ENCODE results near the gene MRPL52.
"Not testable (repeated sequence)": the region's sequence is repeated elsewhere in the genome, so short reads cannot be mapped to it uniquely, and the experiment has no call there.

GRCh38 chr14:22829076-22829660 is 519 bp upstream of the MRPL52 start:
- not testable (repeated sequence) for TF ChIP-seq POLR2AphosphoS5 (IDR thresholded peaks at IDR 0.05)
- TF ChIP-seq, protein P1, sequence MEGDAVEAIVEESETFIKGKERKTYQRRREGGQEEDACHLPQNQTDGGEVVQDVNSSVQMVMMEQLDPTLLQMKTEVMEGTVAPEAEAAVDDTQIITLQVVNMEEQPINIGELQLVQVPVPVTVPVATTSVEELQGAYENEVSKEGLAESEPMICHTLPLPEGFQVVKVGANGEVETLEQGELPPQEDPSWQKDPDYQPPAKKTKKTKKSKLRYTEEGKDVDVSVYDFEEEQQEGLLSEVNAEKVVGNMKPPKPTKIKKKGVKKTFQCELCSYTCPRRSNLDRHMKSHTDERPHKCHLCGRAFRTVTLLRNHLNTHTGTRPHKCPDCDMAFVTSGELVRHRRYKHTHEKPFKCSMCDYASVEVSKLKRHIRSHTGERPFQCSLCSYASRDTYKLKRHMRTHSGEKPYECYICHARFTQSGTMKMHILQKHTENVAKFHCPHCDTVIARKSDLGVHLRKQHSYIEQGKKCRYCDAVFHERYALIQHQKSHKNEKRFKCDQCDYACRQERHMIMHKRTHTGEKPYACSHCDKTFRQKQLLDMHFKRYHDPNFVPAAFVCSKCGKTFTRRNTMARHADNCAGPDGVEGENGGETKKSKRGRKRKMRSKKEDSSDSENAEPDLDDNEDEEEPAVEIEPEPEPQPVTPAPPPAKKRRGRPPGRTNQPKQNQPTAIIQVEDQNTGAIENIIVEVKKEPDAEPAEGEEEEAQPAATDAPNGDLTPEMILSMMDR (IDR thresholded peaks at IDR 0.05): not testable (repeated sequence)

All from esophagus muscularis mucosa (tissue), 3 donors.